ENCODE results near the gene PHLDB3.

GRCh38 chr19:43544077-43544476 lies 39.5 kb upstream of the PHLDB3 start:
- no peak for TF ChIP-seq CTCF (IDR thresholded peaks at IDR 0.05)
- TF ChIP-seq EZH2 (IDR thresholded peaks at IDR 0.05) = no peak
- no peak for TF ChIP-seq EZH2phosphoT487 (IDR thresholded peaks at IDR 0.05)

Data from neural progenitor cell (in vitro differentiated cells).